A673 (cell line): Measurements from ENCODE around the gene CAPN11. TPM values are rescaled to one million over a fixed set of nuclear protein-coding genes. Genes with fewer than 3 reads are reported as not detected.
"Not testable (repeated sequence)": the region's sequence is repeated elsewhere in the genome, so short reads cannot be mapped to it uniquely, and the experiment has no call there.

ENCODE experiments used
- BruUV-seq: library from RNA; stranded (reverse); fragments of 400-500 nt; replicated peaks from 2 replicates; lab custom pipeline; 2021; lab: Mats Ljungman, UMichigan
- CTCF ChIA-PET: fragments of 300-600 bp; sonication (Branson Sonifier 250); formaldehyde crosslinking; loops from one replicate; lab custom pipeline; 2022; ENCODE audit warnings: antibody characterized with exemption; lab: Charles Lee
- POLR2A ChIA-PET: fragments of 300-600 bp; sonication (Branson Sonifier 250); formaldehyde crosslinking; loops from one replicate; lab custom pipeline; 2022; ENCODE audit warnings: antibody characterized with exemption; ENCODE audit not compliant: low non-redundant PET; lab: Charles Lee
- DNase-seq: peaks from one replicate; pipeline ENCODE4 v3.0.0-alpha.2; 2015; ENCODE audit warnings: low spot score
- H3K27ac ChIP-seq: fragments of 200-600 bp; sonication (generic); 2 replicates; pipeline ENCODE4 v1.5.1; 2016; ENCODE audit warnings: mixed run types, low read depth, mild to moderate bottlenecking, mixed read lengths, antibody characterized with exemption, low read length; ENCODE audit not compliant: poor library complexity, severe bottlenecking
- H3K27me3 ChIP-seq: fragments of 200-600 bp; sonication (generic); replicated peaks from 2 replicates; pipeline ENCODE4 v1.6.1; 2017; ENCODE audit warnings: mixed run types, low read depth, mild to moderate bottlenecking, mixed read lengths, antibody characterized with exemption, low read length; ENCODE audit not compliant: insufficient read depth, poor library complexity
- H3K36me3 ChIP-seq: fragments of 200-600 bp; sonication (generic); 2 replicates; pipeline ENCODE4 v1.6.1; 2016; ENCODE audit warnings: mixed run types, mild to moderate bottlenecking, mixed read lengths, antibody characterized with exemption, low read length; ENCODE audit not compliant: insufficient read depth, poor library complexity, severe bottlenecking
- H3K4me1 ChIP-seq: fragments of 200-600 bp; sonication (generic); 2 replicates; pipeline ENCODE4 v1.6.1; 2017; ENCODE audit warnings: mixed run types, mild to moderate bottlenecking, mixed read lengths, antibody characterized with exemption, low read length; ENCODE audit not compliant: insufficient read depth, poor library complexity, severe bottlenecking
- H3K4me3 ChIP-seq: fragments of 200-600 bp; sonication (generic); 2 replicates; pipeline ENCODE4 v1.5.1; 2016; ENCODE audit warnings: low read depth, mixed run types, mild to moderate bottlenecking, mixed read lengths, low read length; ENCODE audit not compliant: poor library complexity, severe bottlenecking
- H3K9me3 ChIP-seq: fragments of 200-600 bp; sonication (generic); 2 replicates; pipeline ENCODE4 v1.6.1; 2016; ENCODE audit warnings: mixed run types, low read depth, mild to moderate bottlenecking, mixed read lengths, antibody characterized with exemption, low read length; ENCODE audit not compliant: poor library complexity, severe bottlenecking
- CTCF ChIP-seq: fragments of 300-800, 200-600 bp; sonication (generic); conservative IDR thresholded peaks from 2 replicates; pipeline ENCODE4 v1.5.1; 2017; ENCODE audit warnings: low read depth, mild to moderate bottlenecking, antibody characterized with exemption, low read length, moderate library complexity, mixed read lengths
- EZH2 ChIP-seq: fragments of 200-600 bp; sonication (generic); IDR thresholded peaks from 2 replicates; pipeline ENCODE4 v1.6.1; 2017; ENCODE audit warnings: borderline replicate concordance, low read depth, mild to moderate bottlenecking, mixed read lengths, antibody characterized with exemption, low read length; ENCODE audit not compliant: poor library complexity, severe bottlenecking
- intact Hi-C: fragments of 100-400 bp; cut with micrococcal nuclease; formaldehyde crosslinking; loops from one replicate; pipeline ENCODE4 v1.10.0; 2022; ENCODE audit not compliant: unreplicated experiment
- total RNA-seq: library from RNA; stranded (reverse); gene quantifications from 2 replicates; pipeline ENCODE4 v1.2.3, GENCODE V29; 2021

Gene CAPN11
- total RNA-seq, 1 experiment from 2014 or later: not detected

GRCh38 chr6:44139351-44139743 is 19.3 kb upstream of the CAPN11 start:
- no peak for DNase-seq
- H3K27ac ChIP-seq: no peak overlapping the region
- ChIA-PET POLR2A (no interaction called here), CTCF (no interaction called here)
- H3K4me1 ChIP-seq: peaks cover 17% of the 10 kb centered on the region
- no peaks in the 10 kb centered on the region for H3K9me3 ChIP-seq
- intact Hi-C loops: no loop called here
- H3K36me3 ChIP-seq: peaks cover 5% of the 10 kb centered on the region
- no TSS peak for BruUV-seq
- H3K4me3 ChIP-seq: no peak overlapping the region
- no peak for TF ChIP-seq EZH2
- TF ChIP-seq CTCF: no peak
- H3K27me3 ChIP-seq: no peaks in the 10 kb centered on the region

DNA sequence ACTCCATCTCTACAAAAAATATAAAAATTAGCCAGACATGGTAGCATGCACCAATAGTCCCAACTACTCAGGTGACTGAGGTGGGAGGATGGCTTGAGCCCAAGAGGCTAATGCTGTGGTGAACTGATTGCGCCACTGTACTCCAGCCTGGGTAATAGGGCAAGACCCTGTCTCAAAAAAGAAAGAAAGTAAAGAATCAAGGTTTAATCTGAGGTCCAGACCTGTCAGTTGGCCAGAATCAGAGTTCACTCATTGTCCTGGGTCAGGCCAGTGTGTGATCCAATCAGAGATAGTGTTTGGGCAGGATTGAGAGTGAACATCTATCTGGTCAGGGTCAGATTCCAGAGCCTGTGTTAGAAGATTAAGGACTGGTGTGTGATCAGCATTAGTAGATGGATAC is 15.8 kb upstream of the CAPN11 start:
- peaks cover 5% of the 10 kb centered on the region for H3K36me3 ChIP-seq
- ChIA-PET POLR2A (no interaction called here), CTCF (interaction anchor here (0.6 kb wide), 1 partner anchor 688 kb away, joined by 3 read pairs; no protein-coding TSS in a partner anchor)
- H3K4me3 ChIP-seq: no peak overlapping the region
- intact Hi-C loops: no loop called here
- BruUV-seq: no TSS peak
- no peaks in the 10 kb centered on the region for H3K9me3 ChIP-seq
- H3K27me3 ChIP-seq: no peaks in the 10 kb centered on the region
- no peak for TF ChIP-seq EZH2
- no peak for TF ChIP-seq CTCF
- H3K27ac ChIP-seq: no peak overlapping the region
- DNase-seq: no peak
- H3K4me1 ChIP-seq: no peaks in the 10 kb centered on the region

DNA sequence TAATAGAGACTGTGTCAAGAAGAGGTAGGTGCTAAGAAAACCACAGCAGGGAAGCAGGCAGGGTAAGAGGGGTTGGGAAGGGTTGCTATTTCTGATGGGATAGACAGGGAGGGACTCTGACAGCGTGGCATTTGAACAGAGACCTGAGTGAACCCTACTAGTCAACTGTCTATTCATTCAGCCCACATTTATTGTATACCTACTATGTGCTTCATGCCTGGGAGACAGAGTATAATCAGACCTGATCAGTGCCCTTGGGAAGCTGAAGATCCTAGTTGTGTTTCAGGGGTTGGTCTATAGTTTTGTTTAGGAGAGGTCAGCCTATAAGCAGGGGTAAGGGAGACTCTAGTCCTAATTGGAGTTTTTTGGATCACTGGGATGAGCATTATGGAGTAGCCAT is 14.9 kb upstream of the CAPN11 start:
- DNase-seq: no peak
- ChIA-PET CTCF (no interaction called here), POLR2A (no interaction called here)
- TF ChIP-seq CTCF: no peak
- no peak for TF ChIP-seq EZH2
- Histone ChIP-seq H3K27me3 (no peaks in the 10 kb centered on the region), H3K4me3 (no peak overlapping the region), H3K27ac (no peak overlapping the region), H3K36me3 (peaks cover 5% of the 10 kb centered on the region), H3K4me1 (no peaks in the 10 kb centered on the region), H3K9me3 (no peaks in the 10 kb centered on the region)
- BruUV-seq: no TSS peak
- intact Hi-C loops: no loop called here

DNA sequence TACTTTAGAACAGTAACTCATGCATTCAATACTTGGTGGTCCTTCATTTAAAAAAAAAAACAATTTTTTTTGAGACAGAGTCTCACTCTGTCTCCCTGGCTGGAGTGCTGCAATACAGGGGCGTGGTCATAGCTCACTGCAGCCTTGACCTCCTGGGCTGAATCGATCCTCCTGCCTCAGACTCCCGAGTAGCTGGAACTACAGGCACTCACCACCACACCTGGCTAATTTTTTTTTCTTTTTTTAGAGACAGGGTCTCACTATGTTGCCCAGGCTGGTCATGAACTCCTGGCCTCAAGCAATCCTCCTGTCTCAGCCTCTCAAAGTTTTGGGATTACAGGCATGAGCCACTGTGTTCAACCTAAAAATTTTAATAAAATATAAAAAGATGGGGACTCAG is 14.1 kb upstream of the CAPN11 start:
- ChIA-PET POLR2A (interaction anchor here (0.7 kb wide), 1 partner anchor 102 kb away, joined by 4 read pairs; the partner anchor contains the start of gene HSP90AB1), CTCF (interaction anchor here (0.7 kb wide), 1 partner anchor 160 kb away, joined by 4 read pairs; no protein-coding TSS in a partner anchor)

More for the DNA sequence above, 14.1 kb upstream of the CAPN11 start:
- BruUV-seq, H3K27ac ChIP-seq, H3K36me3 ChIP-seq, H3K4me1 ChIP-seq, H3K9me3 ChIP-seq, H3K27me3 ChIP-seq, DNase-seq, intact Hi-C loops, H3K4me3 ChIP-seq: not testable (repeated sequence)
